Activated CD4-positive, alpha-beta T cell treated with anti-CD3 and anti-CD28 coated beads, Interleukin-2, amount 10 ng/mL, durations not matched to agents 7 days and 5 days (primary cell): ENCODE data around the gene BTNL8. TPM values are rescaled to one million over a fixed set of nuclear protein-coding genes. Genes with fewer than 3 reads are reported as not detected.
"Not testable (repeated sequence)": the region's sequence is repeated elsewhere in the genome, so short reads cannot be mapped to it uniquely, and the experiment has no call there.

Source experiments
- CTCF ChIA-PET: fragments of 350-600 bp; sonication (Branson Sonifier 250); formaldehyde crosslinking; loops from one replicate; lab custom pipeline; 2021; ENCODE audit warnings: antibody characterized with exemption; lab: Charles Lee
- POLR2A ChIA-PET: fragments of 350-600 bp; sonication (Branson Sonifier 250); formaldehyde crosslinking; loops from one replicate; lab custom pipeline; 2021; ENCODE audit warnings: antibody characterized with exemption; lab: Charles Lee
- DNase-seq: peaks from one replicate; pipeline ENCODE4 v3.0.0-alpha.2; 2020
- H3K27ac Mint-ChIP-seq: one replicate; pipeline ENCODE4 v1.8.0; 2021; ENCODE audit warnings: mild to moderate bottlenecking, moderate library complexity, mixed read lengths
- H3K27me3 Mint-ChIP-seq: one replicate; pipeline ENCODE4 v1.8.0; 2021; ENCODE audit warnings: mixed read lengths
- H3K36me3 Mint-ChIP-seq: one replicate; pipeline ENCODE4 v1.8.0; 2021; ENCODE audit warnings: low read depth, mixed read lengths
- H3K4me1 Mint-ChIP-seq: one replicate; pipeline ENCODE4 v1.8.0; 2021; ENCODE audit warnings: mixed read lengths
- H3K4me3 Mint-ChIP-seq: one replicate; pipeline ENCODE4 v1.8.0; 2021; ENCODE audit warnings: mild to moderate bottlenecking, moderate library complexity, mixed read lengths
- H3K9me3 Mint-ChIP-seq: one replicate; pipeline ENCODE4 v1.8.0; 2021; ENCODE audit warnings: mixed read lengths
- total RNA-seq, 2 experiments: library from RNA; stranded (reverse); gene quantifications; one replicate each; pipeline ENCODE4 v1.2.3, GENCODE V29; 2021

Gene BTNL8
- total RNA-seq, 2 experiments from 2014 or later = not detected

DNA sequence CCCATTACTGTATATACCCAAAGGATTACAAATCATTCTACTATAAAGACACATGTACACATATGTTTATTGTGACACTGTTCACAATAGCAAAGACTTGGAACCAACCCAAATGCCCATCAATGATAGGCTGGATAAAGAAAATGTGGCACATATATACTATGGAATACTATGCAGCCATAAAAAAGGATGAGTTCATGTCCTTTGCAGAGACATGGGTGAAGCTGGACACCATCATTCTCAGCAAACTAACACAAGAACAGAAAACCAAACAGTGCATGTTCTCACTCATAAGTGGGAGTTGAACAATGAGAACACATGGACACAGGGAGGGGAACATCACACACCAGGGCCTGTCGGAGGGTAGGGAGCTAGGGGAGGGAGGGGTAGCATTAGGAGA lies 3.6 kb upstream of the BTNL8 start:
- H3K4me3 Mint-ChIP-seq, H3K4me1 Mint-ChIP-seq, H3K36me3 Mint-ChIP-seq, H3K9me3 Mint-ChIP-seq, CTCF ChIA-PET, DNase-seq, H3K27ac Mint-ChIP-seq, POLR2A ChIA-PET: not testable (repeated sequence)
- peaks cover 33% of the 10 kb centered on the region for H3K27me3 Mint-ChIP-seq

DNA sequence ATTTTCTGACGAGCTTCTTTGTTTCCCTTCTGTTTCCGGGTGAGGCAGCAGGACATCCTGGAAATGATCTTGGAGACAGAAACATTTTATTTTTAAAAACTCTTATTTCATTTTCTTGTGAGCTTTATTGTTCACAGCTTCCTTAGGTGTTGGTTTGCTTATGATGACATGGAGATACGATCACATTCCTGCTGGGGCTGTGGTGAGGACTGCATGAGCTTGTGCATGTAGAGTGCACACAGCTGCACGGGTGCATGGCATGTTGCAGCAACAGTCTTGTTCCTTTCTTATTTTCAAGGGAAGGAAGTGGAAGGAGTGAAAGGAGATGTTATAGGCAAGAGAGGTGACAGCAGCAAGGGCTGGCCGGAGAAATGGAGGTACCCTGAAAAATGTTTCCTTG lies 1.2 kb downstream of the BTNL8 start:
- CTCF ChIA-PET = interaction anchor here (0.8 kb wide), 1 partner anchor 11 kb away, joined by 3 read pairs; no protein-coding TSS in a partner anchor
- Mint-ChIP-seq H3K4me1 (no peaks in the 10 kb centered on the region), H3K4me3 (no peak overlapping the region), H3K27ac (no peak overlapping the region), H3K27me3 (no peaks in the 10 kb centered on the region), H3K9me3 (peaks cover 3% of the 10 kb centered on the region), H3K36me3 (no peaks in the 10 kb centered on the region)
- DNase-seq = no peak
- POLR2A ChIA-PET = no interaction called here

DNA sequence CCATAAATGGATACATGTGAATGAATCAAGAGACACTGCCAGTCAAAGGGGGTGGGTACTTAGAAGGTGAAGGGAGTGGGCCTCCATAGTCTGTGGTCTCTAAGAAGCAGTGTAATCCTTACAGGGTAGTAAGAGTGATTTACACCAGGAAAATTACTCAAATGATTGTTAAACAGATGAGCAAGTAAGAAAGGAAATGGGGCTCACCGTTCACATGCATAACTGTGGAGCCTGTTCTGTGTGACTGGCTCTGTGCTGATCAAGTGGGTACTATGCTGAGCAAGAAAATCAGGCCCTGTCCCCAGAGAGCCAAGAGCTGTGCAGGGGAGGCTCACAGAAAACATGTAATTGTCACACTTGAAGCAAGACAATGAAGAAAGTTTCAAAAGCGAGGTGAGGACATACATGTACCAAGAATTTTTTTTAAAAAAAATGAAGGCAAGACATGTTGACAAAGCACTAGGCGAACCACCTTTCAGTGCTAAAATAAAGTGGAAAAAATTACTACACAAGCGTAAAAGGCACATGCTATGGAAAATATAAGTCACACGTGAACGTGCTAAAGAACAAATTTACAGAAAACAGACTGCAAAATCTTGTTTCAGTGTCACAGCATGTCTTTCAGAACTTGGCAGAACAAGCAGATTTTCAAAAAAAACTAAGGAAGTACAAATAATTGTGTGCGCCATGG lies 2.5 kb downstream of the BTNL8 start:
- peaks cover 2% of the 10 kb centered on the region for H3K27me3 Mint-ChIP-seq
- no peak for DNase-seq
- H3K27ac Mint-ChIP-seq = no peak overlapping the region
- ChIA-PET POLR2A (no interaction called here), CTCF (no interaction called here)
- no peak overlapping the region for H3K4me3 Mint-ChIP-seq
- no peaks in the 10 kb centered on the region for H3K36me3 Mint-ChIP-seq
- no peaks in the 10 kb centered on the region for H3K4me1 Mint-ChIP-seq
- no peaks in the 10 kb centered on the region for H3K9me3 Mint-ChIP-seq

DNA sequence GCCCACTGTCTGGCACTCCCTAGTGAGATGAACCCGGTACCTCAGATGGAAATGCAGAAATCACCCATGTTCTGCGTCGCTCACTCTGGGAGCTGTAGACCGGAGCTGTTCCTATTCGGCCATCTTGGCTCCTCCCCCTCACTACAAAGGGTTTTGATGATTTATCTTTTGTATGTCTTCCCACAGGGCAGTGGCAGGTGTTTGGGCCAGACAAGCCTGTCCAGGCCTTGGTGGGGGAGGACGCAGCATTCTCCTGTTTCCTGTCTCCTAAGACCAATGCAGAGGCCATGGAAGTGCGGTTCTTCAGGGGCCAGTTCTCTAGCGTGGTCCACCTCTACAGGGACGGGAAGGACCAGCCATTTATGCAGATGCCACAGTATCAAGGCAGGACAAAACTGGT lies 9.4 kb downstream of the BTNL8 start:
- Mint-ChIP-seq H3K27ac (no peak overlapping the region), H3K4me3 (no peak overlapping the region), H3K9me3 (no peaks in the 10 kb centered on the region), H3K4me1 (no peaks in the 10 kb centered on the region), H3K27me3 (peaks cover 2% of the 10 kb centered on the region), H3K36me3 (no peaks in the 10 kb centered on the region)
- no peak for DNase-seq
- POLR2A ChIA-PET = no interaction called here
- CTCF ChIA-PET = no interaction called here

DNA sequence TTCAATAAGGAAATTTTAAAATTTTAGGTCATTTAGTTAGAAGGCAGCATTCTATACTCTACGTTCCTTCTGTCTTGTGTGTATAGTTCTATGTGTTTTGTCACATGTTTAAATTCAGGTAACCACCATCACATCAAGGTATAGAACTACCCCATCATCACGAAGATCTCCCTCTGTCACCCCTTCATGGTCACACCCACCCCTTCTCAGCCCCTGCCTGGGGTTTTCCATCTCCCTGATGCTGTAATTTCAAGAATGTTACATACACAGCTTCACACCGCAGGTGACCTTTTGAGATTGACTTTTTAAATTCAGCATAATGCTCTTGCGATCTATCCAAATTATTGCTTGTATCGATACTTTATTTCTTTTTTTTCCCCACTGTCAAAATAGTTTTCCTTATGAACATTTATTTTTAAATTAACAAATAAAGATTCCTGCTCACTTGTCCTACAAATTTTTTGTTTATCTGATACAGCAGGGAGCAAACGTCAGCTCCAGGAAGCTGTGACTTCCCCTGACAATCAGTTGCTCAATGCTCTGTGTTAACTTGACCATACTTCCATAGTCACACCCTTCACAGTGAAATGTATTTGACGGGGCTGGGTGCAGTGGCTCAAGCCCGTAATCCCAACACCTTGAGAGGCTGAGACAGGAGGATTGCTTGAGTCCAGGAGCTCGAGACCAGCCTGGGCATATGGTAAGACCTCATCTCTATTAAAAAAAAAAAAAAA lies 10.2 kb downstream of the BTNL8 start:
- no peaks in the 10 kb centered on the region for H3K36me3 Mint-ChIP-seq
- H3K9me3 Mint-ChIP-seq = no peaks in the 10 kb centered on the region
- no peak overlapping the region for H3K4me3 Mint-ChIP-seq
- ChIA-PET POLR2A (no interaction called here), CTCF (no interaction called here)
- H3K27me3 Mint-ChIP-seq = peaks cover 2% of the 10 kb centered on the region
- no peak overlapping the region for H3K27ac Mint-ChIP-seq
- no peaks in the 10 kb centered on the region for H3K4me1 Mint-ChIP-seq
- DNase-seq = no peak

DNA sequence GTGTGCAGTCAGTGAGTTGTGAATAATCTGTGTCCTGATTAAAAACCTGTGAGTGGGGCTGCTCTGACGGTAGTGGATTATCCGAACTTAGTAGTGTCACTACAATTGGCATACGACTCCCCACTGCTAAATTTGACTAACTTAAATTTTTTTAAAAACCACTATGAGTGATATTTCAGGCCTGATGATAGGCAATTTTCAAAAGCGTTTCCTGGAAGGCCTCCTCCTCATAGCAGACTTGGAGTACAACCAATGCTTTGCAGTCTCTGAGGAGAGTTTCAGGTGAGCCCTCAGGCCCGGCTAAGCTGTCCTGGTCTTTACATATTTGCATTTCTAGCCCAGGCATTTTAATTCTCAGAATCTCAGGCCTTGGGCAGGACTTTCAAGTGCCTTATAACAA lies 10.8 kb downstream of the BTNL8 start:
- Mint-ChIP-seq H3K9me3 (no peaks in the 10 kb centered on the region), H3K27ac (no peak overlapping the region), H3K27me3 (peaks cover 2% of the 10 kb centered on the region), H3K4me1 (no peaks in the 10 kb centered on the region), H3K36me3 (no peaks in the 10 kb centered on the region), H3K4me3 (no peak overlapping the region)
- ChIA-PET POLR2A (no interaction called here), CTCF (interaction anchor here (0.6 to 0.7 kb wide), 2 partner anchors 51 to 275 kb away, joined by 3 to 6 read pairs; no protein-coding TSS in a partner anchor)
- DNase-seq = no peak

DNA sequence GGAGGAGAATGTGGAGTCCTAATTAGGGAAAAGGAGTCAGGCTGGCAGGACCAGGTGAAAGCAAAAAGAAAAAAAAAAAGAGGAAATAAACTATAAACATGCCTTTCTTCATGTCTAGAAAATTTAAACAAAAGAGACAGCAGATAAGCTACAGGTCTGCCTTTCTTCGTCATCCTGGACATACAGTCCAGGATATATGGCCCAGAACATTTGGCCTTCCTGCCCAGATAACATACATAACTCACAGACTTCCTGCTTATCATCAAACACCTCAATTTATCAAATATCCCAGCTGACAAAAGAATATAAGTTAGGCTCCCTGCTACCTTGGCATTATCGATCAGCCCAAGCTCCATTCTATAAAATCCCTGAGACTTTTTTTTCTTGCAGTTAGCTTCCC lies 11.2 kb downstream of the BTNL8 start:
- no peaks in the 10 kb centered on the region for H3K4me1 Mint-ChIP-seq
- H3K27ac Mint-ChIP-seq = no peak overlapping the region
- no peak for DNase-seq
- no peak overlapping the region for H3K4me3 Mint-ChIP-seq
- ChIA-PET CTCF (interaction anchor here (0.6 to 0.7 kb wide), 2 partner anchors 51 to 274 kb away, joined by 3 to 6 read pairs; no protein-coding TSS in a partner anchor), POLR2A (no interaction called here)
- H3K27me3 Mint-ChIP-seq = peaks cover 2% of the 10 kb centered on the region
- H3K9me3 Mint-ChIP-seq = no peaks in the 10 kb centered on the region
- no peaks in the 10 kb centered on the region for H3K36me3 Mint-ChIP-seq

DNA sequence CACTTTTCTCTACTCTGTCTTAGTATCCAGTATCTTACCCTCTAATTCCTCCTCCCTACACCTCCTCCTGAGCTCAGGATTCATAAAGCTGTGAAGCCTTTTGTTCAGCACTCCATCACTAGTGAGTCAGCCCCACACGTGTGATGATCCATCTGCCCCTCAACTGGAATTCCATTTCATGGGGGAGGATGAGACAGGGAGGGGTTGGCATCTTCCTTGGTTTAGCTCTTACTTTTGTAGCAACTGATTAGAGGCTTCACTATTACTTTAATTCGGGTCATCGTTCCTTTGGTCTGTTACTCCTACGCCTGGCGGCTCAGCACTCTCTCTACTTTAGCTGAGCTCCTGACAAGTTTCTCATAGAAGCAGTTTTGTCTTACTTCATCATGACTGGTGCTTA lies 11.8 kb downstream of the BTNL8 start:
- DNase-seq = no peak
- POLR2A ChIA-PET = no interaction called here
- CTCF ChIA-PET = interaction anchor here (0.7 to 1.5 kb wide), 2 partner anchors 11 to 50 kb away, joined by 3 to 6 read pairs; no protein-coding TSS in a partner anchor
- Mint-ChIP-seq H3K36me3 (no peaks in the 10 kb centered on the region), H3K4me3 (no peak overlapping the region), H3K27me3 (peaks cover 1% of the 10 kb centered on the region), H3K9me3 (peaks cover 3% of the 10 kb centered on the region), H3K4me1 (no peaks in the 10 kb centered on the region), H3K27ac (no peak overlapping the region)

DNA sequence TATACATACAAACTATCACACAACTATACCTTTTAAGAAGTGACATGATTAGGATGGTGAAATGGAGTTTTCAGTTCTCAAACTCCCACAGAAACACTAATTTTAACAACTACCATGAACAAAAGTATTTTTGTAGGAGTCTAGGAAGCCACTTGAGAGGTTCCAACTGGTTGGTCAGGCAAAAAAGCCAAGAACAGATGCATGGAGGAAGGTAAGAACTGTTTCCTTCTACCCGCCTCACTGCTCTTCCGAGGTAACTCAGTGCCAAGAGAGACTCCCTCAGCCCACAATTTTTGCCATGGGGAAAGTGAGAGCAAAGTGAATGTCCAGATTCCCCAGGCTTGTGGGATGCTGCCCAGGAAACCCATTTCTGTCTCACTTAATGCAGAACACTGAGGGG lies 15.7 kb downstream of the BTNL8 start:
- Mint-ChIP-seq H3K9me3 (peaks cover 3% of the 10 kb centered on the region), H3K27me3 (peaks cover 4% of the 10 kb centered on the region), H3K4me1 (no peaks in the 10 kb centered on the region), H3K36me3 (no peaks in the 10 kb centered on the region), H3K4me3 (no peak overlapping the region), H3K27ac (no peak overlapping the region)
- CTCF ChIA-PET = no interaction called here
- POLR2A ChIA-PET = no interaction called here
- DNase-seq = no peak

DNA sequence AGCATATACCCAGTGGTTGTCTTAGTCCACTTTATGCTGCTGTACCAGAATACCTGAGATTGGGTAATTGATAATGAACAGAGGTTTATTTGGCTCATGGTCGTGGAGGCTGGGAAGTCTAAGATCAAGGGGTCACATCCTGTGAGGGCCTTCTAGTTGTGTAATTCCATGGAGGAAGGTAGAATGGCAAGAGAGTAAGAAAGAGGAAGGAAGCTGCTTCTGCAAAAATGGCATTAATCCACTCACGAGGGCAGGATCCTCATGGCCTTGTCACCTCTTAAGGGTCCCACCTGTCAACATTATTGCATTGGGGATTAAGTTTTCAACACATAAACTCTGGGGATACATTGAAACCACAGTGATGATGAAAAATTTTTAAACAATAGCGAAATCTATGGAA lies 17.0 kb downstream of the BTNL8 start:
- H3K4me1 Mint-ChIP-seq = no peaks in the 10 kb centered on the region
- peaks cover 3% of the 10 kb centered on the region for H3K9me3 Mint-ChIP-seq
- H3K27ac Mint-ChIP-seq = no peak overlapping the region
- H3K36me3 Mint-ChIP-seq = no peaks in the 10 kb centered on the region
- peaks cover 4% of the 10 kb centered on the region for H3K27me3 Mint-ChIP-seq
- no peak for DNase-seq
- ChIA-PET CTCF (no interaction called here), POLR2A (no interaction called here)
- no peak overlapping the region for H3K4me3 Mint-ChIP-seq

DNA sequence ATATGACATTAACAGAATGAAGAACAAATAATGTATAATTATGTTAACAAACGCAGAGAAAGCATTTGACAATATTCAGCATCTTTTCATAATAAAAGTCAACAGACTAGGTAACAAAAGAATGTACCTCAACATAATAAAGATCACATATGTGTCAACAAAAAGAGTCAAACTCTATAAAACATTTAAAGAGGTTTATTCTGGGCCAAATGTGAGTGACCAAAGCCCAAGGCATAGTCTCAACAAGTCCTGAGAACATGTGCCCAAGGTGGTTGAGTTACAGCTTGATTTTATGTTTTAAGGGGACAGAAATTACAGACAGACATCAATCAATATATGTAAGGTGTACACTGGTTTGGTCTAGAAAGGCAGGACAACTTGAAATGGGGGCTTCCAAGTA lies 19.4 kb downstream of the BTNL8 start:
- H3K9me3 Mint-ChIP-seq = peaks cover 11% of the 10 kb centered on the region
- H3K4me3 Mint-ChIP-seq = no peak overlapping the region
- CTCF ChIA-PET = no interaction called here
- H3K27ac Mint-ChIP-seq = no peak overlapping the region
- POLR2A ChIA-PET = no interaction called here
- DNase-seq = no peak
- no peaks in the 10 kb centered on the region for H3K36me3 Mint-ChIP-seq
- H3K27me3 Mint-ChIP-seq = peaks cover 16% of the 10 kb centered on the region
- H3K4me1 Mint-ChIP-seq = no peaks in the 10 kb centered on the region

DNA sequence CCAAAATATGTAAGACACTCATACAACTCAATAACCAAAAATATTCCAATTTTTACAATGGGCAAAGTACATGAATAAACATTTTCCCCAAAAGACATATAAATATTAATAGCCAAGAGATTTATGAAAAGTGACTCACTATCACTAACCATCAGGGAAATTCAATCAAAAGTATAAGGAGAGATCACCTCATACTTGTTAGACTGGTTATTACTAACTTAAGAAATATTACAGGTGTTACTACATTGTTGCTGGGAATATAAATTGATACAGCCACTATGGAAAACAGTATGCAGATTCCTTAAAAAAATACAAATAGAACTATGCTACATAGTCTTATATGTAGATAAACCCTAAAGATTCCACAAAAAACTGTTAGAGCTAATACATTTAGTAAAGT lies 21.8 kb downstream of the BTNL8 start:
- Mint-ChIP-seq H3K4me3 (no peak overlapping the region), H3K4me1 (no peaks in the 10 kb centered on the region), H3K9me3 (peaks cover 13% of the 10 kb centered on the region), H3K27ac (no peak overlapping the region), H3K36me3 (no peaks in the 10 kb centered on the region), H3K27me3 (peaks cover 19% of the 10 kb centered on the region)
- POLR2A ChIA-PET = no interaction called here
- CTCF ChIA-PET = no interaction called here
- no peak for DNase-seq

DNA sequence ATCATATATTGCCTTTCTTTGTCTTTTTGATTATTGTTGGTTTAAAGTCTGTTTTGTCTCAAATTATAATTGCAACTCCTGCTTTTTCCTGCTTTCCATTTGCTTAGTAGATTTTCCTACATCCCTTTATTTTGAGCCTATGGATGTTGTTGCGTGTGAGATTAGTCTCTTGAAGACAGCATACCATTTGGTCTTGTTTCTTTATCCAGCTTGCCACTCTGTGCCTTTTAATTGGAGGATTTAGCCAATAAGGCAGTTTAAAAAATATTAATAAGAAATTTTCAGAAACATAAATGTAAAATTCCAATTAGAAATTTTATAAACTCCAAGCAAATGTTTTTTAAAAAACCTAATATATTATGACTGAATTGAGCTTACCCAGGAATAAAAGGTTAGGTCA lies 24.0 kb downstream of the BTNL8 start:
- DNase-seq = no peak
- Mint-ChIP-seq H3K4me3 (no peak overlapping the region), H3K9me3 (peaks cover 13% of the 10 kb centered on the region), H3K27ac (no peak overlapping the region), H3K4me1 (no peaks in the 10 kb centered on the region), H3K27me3 (peaks cover 24% of the 10 kb centered on the region), H3K36me3 (no peaks in the 10 kb centered on the region)
- ChIA-PET CTCF (no interaction called here), POLR2A (no interaction called here)
